ENCODE results near the gene MYO1A. TPM values are rescaled to one million over a fixed set of nuclear protein-coding genes. Genes with fewer than 3 reads are reported as not detected.

Gene MYO1A
- total and polyA plus RNA-seq, 2 donors (not counting 1 experiment from before 2014, with no cell fraction given), result 0.55 to 1.3 TPM

DNA sequence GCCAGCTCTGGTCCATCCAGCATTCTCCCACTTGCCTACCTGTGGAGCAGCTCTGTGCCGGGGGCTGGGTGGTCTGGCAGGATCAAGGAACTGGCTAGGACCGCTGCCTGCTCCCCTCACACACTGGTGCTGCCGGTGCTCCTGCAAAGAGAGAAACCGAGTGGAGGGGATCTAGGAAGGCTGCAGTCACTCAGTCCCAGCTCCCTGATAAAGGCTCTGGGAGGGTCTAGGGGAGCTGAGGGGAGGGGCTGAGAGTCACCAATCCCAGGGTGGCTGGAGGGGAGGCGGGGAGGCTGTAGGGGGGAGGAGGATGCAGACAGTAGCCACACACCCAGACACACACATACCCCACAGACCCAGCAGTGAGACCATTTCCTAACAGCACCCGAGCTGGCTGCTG is 33.6 kb downstream of the MYO1A start, which contains the start of gene TAC3:
Gene TAC3 (minus strand): TSS at position 182 of the 400 bp plus-strand sequence. CDS start 732 bp downstream, outside the sequence.
- H2AFZ ChIP-seq (ENCODE audit: insufficient read depth, low read depth, low read length, poor library complexity, severe bottlenecking), result no peak within 1 kb of the TSS
- CTCF ChIA-PET, result interaction anchor here (0.7 to 1.4 kb wide), 3 partner anchors 11 to 52 kb away, joined by 3 to 5 read pairs (median 3); no protein-coding TSS in a partner anchor

More for the DNA sequence above, 33.6 kb downstream of the MYO1A start, which contains the start of gene TAC3:
- Histone ChIP-seq H3K4me3 (ENCODE audit: control extremely low read depth in 1 of 5, extremely low read depth in 1 of 5, insufficient read depth in 1 of 5, low read depth in 2 of 5, low read length in 4 of 5) (no peak within 1 kb of the TSS), H3K9ac (ENCODE audit: low read length) (no peak within 1 kb of the TSS), H4K20me1 (ENCODE audit: control insufficient read depth, insufficient read depth, low read length, poor library complexity, severe bottlenecking) (no peaks in the 10 kb centered on the region), H3K79me2 (ENCODE audit: control insufficient read depth, insufficient read depth, low read length) (no peaks in the 10 kb centered on the region), H3K36me3 (replicated peaks in 1 of 2; ENCODE audit: control extremely low read depth in 1 of 2, control insufficient read depth in 1 of 2, extremely low read depth in 1 of 2, insufficient read depth in 2 of 2, low read length in 1 of 2) (no peaks in the 10 kb centered on the region), H3K27me3 (replicated peaks in 1 of 4; ENCODE audit: control extremely low read depth in 1 of 4, control insufficient read depth in 3 of 4, insufficient read depth in 4 of 4, low read length in 3 of 4) (peaks cover 0 to 3% (median 1%) of the 10 kb centered on the region in 4 experiments), H3K27ac (ENCODE audit: low read length in 2 of 2) (no peak within 1 kb of the TSS), H3K4me1 (ENCODE audit: control insufficient read depth in 2 of 2, insufficient read depth in 2 of 2, low read length in 2 of 2) (peaks cover 5 to 17% of the 10 kb centered on the region in 2 donors), H3K9me3 (ENCODE audit: control extremely low read depth in 1 of 3, control insufficient read depth in 2 of 3, insufficient read depth in 1 of 3, low read length in 2 of 3) (no peaks in the 10 kb centered on the region), H3K4me2 (replicated peaks; ENCODE audit: low read depth, low read length, poor library complexity, severe bottlenecking) (no peak within 1 kb of the TSS)
- POLR2A ChIA-PET, result no interaction called here
- no peak for DNase-seq
- H3K27me3 Mint-ChIP-seq, result peaks cover 18% of the 10 kb centered on the region
- no peak for ATAC-seq (ENCODE audit: low read depth)
- peaks cover 16% of the 10 kb centered on the region for H3K4me1 Mint-ChIP-seq
- intact Hi-C loops (cut with micrococcal nuclease), result no loop called here
- TF ChIP-seq, protein P1, sequence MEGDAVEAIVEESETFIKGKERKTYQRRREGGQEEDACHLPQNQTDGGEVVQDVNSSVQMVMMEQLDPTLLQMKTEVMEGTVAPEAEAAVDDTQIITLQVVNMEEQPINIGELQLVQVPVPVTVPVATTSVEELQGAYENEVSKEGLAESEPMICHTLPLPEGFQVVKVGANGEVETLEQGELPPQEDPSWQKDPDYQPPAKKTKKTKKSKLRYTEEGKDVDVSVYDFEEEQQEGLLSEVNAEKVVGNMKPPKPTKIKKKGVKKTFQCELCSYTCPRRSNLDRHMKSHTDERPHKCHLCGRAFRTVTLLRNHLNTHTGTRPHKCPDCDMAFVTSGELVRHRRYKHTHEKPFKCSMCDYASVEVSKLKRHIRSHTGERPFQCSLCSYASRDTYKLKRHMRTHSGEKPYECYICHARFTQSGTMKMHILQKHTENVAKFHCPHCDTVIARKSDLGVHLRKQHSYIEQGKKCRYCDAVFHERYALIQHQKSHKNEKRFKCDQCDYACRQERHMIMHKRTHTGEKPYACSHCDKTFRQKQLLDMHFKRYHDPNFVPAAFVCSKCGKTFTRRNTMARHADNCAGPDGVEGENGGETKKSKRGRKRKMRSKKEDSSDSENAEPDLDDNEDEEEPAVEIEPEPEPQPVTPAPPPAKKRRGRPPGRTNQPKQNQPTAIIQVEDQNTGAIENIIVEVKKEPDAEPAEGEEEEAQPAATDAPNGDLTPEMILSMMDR (IDR thresholded peaks at IDR 0.05), result no peak
- no peak for TF ChIP-seq EZH2 (IDR thresholded peaks at IDR 0.05; ENCODE audit: borderline replicate concordance, insufficient read depth, low read depth, low read length, poor library complexity, severe bottlenecking)
- H3K27ac Mint-ChIP-seq, result no peak within 1 kb of the TSS
- WGBS (ENCODE audit: insufficient coverage), result 93% methylated on average over 4 of the region's 6 CpGs
- no peaks in the 10 kb centered on the region for H3K9me3 Mint-ChIP-seq (ENCODE audit: insufficient read depth)
- no peak within 1 kb of the TSS for H3K4me3 Mint-ChIP-seq

All from B cell (primary cell).